Measurements from ENCODE around the gene MYOF.
A peak's percentile ranks its signal among the peaks of the same experiment; 100 is the strongest.
"Not testable (repeated sequence)": the region's sequence is repeated elsewhere in the genome, so short reads cannot be mapped to it uniquely, and the experiment has no call there.

The MYOF gene

DNA sequence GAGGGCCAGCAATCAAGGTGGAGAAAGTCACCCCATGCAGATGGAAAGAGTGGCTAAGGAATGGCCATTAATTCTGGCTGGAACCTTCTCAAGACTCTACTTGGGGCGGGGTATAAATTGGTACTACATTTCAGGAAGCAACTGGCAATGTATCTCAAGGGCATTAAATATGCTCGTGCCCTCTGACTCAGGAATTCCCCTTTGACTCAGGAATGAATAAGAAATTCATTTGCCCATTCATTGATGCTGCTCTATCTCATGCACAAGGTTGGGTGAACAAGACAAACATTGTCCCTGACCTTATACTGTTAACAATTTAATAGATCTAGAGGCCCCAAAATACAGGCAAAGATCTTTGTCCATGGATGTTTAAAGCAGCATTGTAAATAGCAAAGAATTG is 188.1 kb downstream of the MYOF start:
- DNase-seq (ENCODE audit: low read depth, low spot score) = no peak

- DNase-seq (ENCODE audit: low read depth, low spot score) = no peak
These were observed 191.3 kb downstream of the MYOF start for GRCh38 chr10:93290661-93291354.

GRCh38 chr10:93288679-93289634 is 193.2 kb downstream of the MYOF start:
- DNase-seq (ENCODE audit: low read depth, low spot score) = peak; percentile 16

DNA sequence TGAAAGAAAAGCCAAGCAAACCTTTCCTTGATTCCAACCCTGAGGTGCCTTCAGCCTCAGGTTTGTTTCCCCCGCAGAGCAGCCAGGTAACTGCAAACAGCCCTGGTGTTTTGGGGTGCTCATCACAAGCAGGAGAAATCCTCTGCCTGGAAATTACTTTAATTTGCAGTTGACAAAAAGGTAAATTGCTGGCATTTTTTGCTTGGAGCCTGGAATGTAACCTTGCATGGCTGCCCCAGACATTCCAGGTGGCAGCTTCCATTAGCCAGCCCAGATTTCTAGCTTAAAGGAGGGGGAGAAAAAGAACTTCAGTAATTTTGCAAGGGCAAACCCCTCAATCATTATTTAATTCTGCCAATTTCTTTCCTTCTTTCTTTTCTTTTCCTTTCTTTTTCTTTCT is 194.4 kb downstream of the MYOF start:
- no peak for DNase-seq (ENCODE audit: low read depth, low spot score)

DNA sequence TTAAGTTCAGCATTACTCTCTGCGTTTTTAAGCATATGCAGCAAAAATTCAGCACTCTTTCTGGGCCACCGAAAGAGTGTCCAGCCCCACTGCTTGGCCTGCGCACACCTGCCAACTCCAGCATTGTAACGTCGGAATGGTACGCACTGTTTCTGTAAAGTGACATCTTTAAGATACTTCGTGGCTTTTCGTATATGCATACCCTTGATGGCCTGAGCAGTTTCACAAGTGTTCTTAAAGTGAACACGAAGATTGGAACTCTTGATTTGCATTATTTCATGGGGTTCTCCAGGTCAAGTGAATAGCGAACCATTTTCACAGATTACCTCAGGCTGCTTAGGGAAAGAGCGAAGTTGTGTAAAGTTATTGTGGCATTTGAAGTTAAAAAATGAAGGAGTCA is 197.9 kb downstream of the MYOF start:
- DNase-seq (ENCODE audit: low read depth, low spot score) = not testable (repeated sequence)

GRCh38 chr10:93281367-93281720 is 200.8 kb downstream of the MYOF start:
- DNase-seq (ENCODE audit: low read depth, low spot score) = no peak

- DNase-seq (ENCODE audit: low read depth, low spot score) = no peak
These were observed 201.3 kb downstream of the MYOF start for GRCh38 chr10:93280699-93281366.

DNA sequence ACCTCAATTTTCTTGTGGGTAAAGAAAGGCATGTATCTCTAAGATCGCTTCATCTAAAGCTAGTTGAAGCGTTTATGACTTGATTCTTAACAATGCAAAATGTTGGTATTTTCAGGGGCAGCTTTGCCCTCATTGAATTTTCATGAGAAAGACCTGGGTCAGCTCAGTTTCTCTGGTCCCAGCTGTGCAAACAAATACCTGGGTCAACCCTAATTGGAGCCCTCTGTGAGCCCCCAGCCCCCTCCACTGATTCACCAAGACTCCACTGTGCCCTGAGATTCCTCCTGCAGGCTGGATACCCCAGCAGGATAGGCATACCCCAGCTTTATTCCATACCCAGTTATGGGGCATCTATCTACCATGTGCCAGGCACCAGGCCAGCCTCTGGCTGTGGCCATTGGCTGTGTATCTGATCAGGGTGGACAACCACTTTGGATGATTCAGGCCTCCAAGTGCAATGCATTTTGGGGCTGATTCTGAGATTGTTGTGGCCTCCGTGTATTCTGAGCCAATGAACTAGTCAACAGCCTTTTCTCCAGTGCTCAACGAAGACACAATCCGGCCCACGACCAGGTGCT is 201.9 kb downstream of the MYOF start:
- DNase-seq (ENCODE audit: low read depth, low spot score) = no peak

- DNase-seq (ENCODE audit: low read depth, low spot score) = no peak
These were observed 204.8 kb downstream of the MYOF start for GRCh38 chr10:93277360-93277759.

DNA sequence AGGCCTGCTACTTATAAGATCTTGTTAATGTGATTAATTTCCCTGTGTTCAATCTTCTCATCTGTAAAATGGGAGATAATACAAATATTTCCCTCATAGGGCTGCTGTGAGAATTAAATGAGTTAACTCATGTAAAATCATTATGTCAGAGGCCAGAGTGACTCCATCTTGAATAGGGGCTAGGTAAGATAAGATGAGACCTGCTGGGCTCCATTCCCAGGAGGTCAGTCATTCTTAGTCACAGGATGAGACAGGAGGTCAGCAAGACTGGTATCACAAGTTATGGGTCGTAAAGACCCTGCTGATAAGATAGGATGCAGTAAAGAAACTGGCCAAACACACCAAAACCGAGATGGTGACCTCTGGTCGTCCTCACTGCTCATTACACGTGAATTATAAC is 207.7 kb downstream of the MYOF start:
- DNase-seq (ENCODE audit: low read depth, low spot score) = no peak

GRCh38 chr10:93272884-93273675 is 209.1 kb downstream of the MYOF start:
- no peak for DNase-seq (ENCODE audit: low read depth, low spot score)

- no peak for DNase-seq (ENCODE audit: low read depth, low spot score)
These were observed 210.8 kb downstream of the MYOF start for GRCh38 chr10:93271347-93271746.

- DNase-seq (ENCODE audit: low read depth, low spot score) = no peak
These were observed 212.9 kb downstream of the MYOF start for GRCh38 chr10:93269281-93269680.

DNA sequence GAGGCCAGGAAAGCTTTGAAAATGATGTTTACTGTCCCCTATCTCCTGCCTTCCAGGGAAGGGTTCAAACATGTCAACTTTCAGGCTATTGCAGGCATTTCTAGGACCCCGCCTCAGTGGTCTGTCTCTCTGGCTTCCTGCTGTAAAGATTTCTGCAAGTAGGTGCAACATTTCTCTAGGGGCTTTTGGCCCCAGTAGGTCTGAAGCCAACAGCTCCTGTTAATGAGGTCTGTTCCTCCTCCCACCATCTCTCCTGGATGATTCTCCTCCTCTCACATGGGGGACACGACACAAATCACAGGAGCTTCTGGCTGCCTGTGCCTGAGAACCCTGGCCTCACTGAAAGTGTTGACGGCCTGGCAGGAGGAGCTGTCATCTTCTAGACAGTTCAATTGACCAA is 214.1 kb downstream of the MYOF start:
- no peak for DNase-seq (ENCODE audit: low read depth, low spot score)

- DNase-seq (ENCODE audit: low read depth, low spot score) = no peak
These were observed 214.6 kb downstream of the MYOF start for GRCh38 chr10:93267521-93267920.

- DNase-seq (ENCODE audit: low read depth, low spot score) = no peak
These were observed 215.3 kb downstream of the MYOF start for GRCh38 chr10:93266858-93267257.

- no peak for DNase-seq (ENCODE audit: low read depth, low spot score)
These were observed 220.0 kb downstream of the MYOF start for GRCh38 chr10:93261961-93262610.

GRCh38 chr10:93261089-93261488 is 221.0 kb downstream of the MYOF start:
- no peak for DNase-seq (ENCODE audit: low read depth, low spot score)

GRCh38 chr10:93259126-93259525 is 223.0 kb downstream of the MYOF start:
- DNase-seq (ENCODE audit: low read depth, low spot score) = no peak

Measured in activated CD4-positive, CD25-positive, alpha-beta regulatory T cell treated with anti-CD3 and anti-CD28 coated beads, Interleukin-2, amount 50 U/mL, for 16 hours (primary cell).